ENCODE results near the gene JAZF1.

DNA sequence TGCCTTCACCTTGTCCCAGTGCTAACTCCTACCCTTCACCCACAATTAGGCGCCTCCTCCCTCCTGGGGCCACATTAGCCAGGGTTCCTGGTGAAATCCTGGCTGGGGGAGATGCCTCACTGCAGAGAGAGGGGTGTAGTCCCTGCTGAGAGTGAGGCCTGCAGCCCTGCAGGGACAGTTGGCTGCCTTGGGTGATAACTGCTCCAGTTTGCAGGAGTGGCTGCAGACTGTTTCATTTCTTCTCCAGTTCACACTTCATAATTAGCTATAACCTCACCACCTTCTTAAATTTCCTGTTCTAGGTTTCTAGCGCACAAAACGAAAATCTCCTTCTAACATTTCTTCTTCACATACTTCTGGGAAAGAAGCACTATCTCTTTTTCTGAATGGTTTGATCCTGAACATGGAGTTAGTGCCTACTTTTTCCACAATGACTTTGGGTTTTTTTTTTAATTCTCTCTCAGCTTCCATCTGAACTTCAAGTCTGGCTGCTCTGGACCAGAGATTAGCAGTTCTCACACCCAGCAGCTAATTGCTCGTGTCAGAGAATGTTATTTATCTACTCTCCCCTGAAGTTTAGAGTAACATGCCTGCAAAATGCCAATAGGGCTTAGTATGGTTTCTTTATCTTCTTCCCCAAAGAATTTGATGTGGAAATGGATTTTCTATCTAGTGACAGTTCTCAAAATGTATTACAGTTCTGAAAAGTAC, 15.5 kb upstream of the JAZF1 start:
- TF ChIP-seq, protein P1, sequence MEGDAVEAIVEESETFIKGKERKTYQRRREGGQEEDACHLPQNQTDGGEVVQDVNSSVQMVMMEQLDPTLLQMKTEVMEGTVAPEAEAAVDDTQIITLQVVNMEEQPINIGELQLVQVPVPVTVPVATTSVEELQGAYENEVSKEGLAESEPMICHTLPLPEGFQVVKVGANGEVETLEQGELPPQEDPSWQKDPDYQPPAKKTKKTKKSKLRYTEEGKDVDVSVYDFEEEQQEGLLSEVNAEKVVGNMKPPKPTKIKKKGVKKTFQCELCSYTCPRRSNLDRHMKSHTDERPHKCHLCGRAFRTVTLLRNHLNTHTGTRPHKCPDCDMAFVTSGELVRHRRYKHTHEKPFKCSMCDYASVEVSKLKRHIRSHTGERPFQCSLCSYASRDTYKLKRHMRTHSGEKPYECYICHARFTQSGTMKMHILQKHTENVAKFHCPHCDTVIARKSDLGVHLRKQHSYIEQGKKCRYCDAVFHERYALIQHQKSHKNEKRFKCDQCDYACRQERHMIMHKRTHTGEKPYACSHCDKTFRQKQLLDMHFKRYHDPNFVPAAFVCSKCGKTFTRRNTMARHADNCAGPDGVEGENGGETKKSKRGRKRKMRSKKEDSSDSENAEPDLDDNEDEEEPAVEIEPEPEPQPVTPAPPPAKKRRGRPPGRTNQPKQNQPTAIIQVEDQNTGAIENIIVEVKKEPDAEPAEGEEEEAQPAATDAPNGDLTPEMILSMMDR (IDR thresholded peaks at IDR 0.05 in 2 of 3, conservative IDR thresholded peaks at IDR 0.05 in 1 of 3; ENCODE audit: borderline replicate concordance in 1 of 3, insufficient read depth in 1 of 3, low read depth in 2 of 3, low read length in 2 of 3) = no peak
- TF ChIP-seq ZNF274 (IDR thresholded peaks at IDR 0.05; ENCODE audit: low read depth, low read length) (no peak), POLR2AphosphoS5 (IDR thresholded peaks at IDR 0.05; ENCODE audit: low read depth, low read length) (no peak), EZH2 (IDR thresholded peaks at IDR 0.05) (no peak)
